Fibroblast of mammary gland (primary cell): ENCODE measurements around the gene YARS2.

Experiments used
- DNase-seq: peaks from one replicate; pipeline ENCODE4 v3.0.0-alpha.2; 2010; ENCODE audit warnings: low read depth
- H3K4me3 ChIP-seq: 2 replicates; pipeline ENCODE4 v1.5.1; 2011; ENCODE audit warnings: low read depth, mild to moderate bottlenecking, low read length, moderate library complexity; ENCODE audit not compliant: control insufficient read depth
- TF ChIP-seq, protein P1 (sequence below): conservative IDR thresholded peaks from 2 replicates; pipeline ENCODE4 v1.5.1; 2011; ENCODE audit warnings: low read depth, low read length, inconsistent platforms; ENCODE audit not compliant: control insufficient read depth, insufficient read depth

Gene YARS2

GRCh38 chr12:32755654-32756475 is at the start of gene YARS2:
Gene YARS2, minus strand, starts transcription at chr12:32755897. Its CDS starts 23 bp downstream, at chr12:32755874.
- DNase-seq = peak; percentile 99
- H3K4me3 ChIP-seq = peak within 1 kb of the TSS; percentile 98
- TF ChIP-seq, protein P1, sequence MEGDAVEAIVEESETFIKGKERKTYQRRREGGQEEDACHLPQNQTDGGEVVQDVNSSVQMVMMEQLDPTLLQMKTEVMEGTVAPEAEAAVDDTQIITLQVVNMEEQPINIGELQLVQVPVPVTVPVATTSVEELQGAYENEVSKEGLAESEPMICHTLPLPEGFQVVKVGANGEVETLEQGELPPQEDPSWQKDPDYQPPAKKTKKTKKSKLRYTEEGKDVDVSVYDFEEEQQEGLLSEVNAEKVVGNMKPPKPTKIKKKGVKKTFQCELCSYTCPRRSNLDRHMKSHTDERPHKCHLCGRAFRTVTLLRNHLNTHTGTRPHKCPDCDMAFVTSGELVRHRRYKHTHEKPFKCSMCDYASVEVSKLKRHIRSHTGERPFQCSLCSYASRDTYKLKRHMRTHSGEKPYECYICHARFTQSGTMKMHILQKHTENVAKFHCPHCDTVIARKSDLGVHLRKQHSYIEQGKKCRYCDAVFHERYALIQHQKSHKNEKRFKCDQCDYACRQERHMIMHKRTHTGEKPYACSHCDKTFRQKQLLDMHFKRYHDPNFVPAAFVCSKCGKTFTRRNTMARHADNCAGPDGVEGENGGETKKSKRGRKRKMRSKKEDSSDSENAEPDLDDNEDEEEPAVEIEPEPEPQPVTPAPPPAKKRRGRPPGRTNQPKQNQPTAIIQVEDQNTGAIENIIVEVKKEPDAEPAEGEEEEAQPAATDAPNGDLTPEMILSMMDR = peak; percentile 82

GRCh38 chr12:32804301-32804700 is 48.6 kb upstream of the YARS2 start:
- no peak overlapping the region for H3K4me3 ChIP-seq
- no peak for DNase-seq
- TF ChIP-seq, protein P1 = no peak

DNA sequence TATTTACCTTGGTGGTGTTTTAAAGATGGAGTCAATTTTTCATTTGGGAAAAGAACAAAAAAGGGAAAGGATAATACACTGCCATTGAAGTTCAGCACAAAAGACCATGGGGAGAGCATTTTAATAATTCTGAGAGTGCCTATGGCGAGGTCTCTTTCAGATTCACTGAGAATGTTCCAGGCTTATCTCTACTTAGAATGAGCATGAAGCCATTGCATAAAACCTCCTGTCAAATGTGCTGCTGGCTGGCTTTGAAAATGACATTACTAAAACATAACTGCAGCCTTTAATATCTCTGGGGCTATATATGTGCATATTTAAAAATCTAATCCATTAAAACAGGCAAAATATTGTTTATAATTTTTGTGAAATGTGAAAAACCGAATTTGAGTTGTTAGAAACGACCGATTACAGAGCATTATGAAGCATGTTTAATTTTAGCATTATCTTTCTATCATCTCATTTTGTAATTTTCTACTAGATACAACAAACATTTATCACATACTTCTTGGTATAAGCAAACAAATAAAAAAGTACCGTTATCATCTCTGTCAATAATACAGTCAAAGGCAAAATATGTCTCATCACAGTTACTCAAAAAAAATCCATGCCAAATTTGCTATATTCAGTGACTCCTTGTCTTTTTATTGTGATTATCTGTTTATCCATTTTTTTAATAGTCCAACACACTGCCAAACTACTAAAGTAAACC is 45.7 kb upstream of the YARS2 start:
- H3K4me3 ChIP-seq = no peak overlapping the region
- TF ChIP-seq, protein P1 = no peak
- no peak for DNase-seq

- DNase-seq = no peak
- TF ChIP-seq, protein P1 = no peak
- H3K4me3 ChIP-seq = no peak overlapping the region
These were observed 38.6 kb upstream of the YARS2 start for GRCh38 chr12:32794281-32794680.

DNA sequence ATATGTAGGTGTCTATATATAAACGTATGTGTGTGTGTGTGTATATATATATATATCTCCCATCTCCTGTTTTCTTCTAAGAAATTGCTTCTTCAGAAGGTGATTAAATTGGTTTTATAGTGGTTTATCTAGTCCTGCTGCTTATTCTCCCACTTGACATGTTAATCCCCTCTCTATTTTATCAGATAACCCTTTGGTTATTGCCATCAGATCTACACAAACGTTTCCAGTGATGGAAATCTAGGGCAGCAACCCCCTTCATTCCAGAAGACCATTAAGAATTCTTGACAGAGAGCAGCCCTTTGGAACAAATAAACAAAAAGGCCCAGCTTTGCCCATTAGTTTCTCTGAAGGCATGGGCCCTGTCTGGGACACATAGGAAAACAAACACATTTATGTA is 34.2 kb upstream of the YARS2 start:
- no peak for DNase-seq
- no peak overlapping the region for H3K4me3 ChIP-seq
- TF ChIP-seq, protein P1 = no peak

DNA sequence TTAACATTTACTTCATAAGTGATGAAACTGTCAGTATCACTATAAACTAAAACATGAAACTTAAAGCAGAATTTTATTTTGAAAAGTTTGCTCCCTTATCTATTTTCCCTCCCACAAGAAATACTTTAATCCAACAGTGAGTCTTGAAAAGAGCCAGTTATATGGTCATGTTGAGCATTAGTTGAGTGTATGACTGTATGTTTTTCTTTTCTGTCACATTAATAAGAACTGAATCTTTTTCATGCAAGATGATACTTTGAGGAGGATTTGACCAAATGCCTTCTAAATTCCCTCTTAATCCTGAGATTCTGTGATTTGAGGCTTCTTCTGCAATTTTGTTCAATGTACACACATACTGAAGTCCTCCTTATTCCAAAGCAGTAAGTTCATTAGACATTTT is 33.7 kb upstream of the YARS2 start:
- no peak overlapping the region for H3K4me3 ChIP-seq
- no peak for DNase-seq
- TF ChIP-seq, protein P1 = no peak
